Measurements from ENCODE around the gene RNF17. TPM values are rescaled to one million over a fixed set of nuclear protein-coding genes. Genes with fewer than 3 reads are reported as not detected.
A peak's percentile ranks its signal among the peaks of the same experiment; 100 is the strongest.

The RNF17 gene
- total RNA-seq, 1 donor from 2014 or later: not detected

DNA sequence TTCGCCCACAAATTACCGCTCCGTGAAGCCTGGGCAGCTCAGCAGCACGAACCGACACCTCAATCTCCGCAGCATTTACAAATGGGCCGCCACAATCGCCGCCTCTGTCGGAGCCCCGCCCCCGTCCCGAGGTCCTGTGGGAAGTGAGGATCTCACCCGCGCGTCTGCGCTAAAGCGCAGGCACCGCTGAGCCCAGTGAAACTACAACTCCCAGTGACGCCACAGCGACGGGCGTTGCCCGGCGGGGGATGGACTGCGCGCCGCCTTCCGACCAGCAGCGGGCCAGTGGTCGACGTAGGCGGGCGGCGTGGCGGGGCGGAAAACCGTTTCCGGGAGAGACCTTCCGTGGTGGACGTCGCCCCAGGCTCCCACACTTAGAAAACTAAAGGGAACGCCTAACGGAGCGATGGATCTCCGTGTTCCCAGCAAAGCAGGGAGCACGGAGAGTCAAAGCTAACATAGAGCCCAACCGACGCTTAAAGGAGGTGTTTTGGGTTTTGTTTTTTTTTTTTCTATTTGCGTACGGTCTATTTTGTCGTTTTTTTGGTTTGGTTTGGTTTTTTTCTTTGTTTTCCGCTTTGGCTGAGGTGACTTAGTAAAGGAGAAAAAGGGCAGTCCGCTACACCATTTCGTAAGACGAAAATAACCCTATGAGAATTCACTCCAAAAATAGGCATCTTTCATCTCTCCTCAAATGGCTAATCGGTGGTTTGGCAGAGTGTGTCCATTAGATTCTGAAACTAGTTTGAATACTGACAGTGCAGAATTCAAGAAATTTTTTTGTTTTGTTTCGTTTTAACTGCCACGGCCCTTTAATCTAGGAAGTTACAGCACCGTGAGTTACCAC is 159.0 kb downstream of the RNF17 start:
- H3K9me3 ChIP-seq: no peaks in the 10 kb centered on the region
- H3K4me1 ChIP-seq: peaks cover 11% of the 10 kb centered on the region
- H3K27me3 ChIP-seq (ENCODE audit: low read depth): no peaks in the 10 kb centered on the region
- peak overlapping the region; percentile 91 for H3K27ac ChIP-seq
- intact Hi-C loops (cut with DNase I): no loop called here
- peak; percentile 100 for ATAC-seq
- TF ChIP-seq, protein P1, sequence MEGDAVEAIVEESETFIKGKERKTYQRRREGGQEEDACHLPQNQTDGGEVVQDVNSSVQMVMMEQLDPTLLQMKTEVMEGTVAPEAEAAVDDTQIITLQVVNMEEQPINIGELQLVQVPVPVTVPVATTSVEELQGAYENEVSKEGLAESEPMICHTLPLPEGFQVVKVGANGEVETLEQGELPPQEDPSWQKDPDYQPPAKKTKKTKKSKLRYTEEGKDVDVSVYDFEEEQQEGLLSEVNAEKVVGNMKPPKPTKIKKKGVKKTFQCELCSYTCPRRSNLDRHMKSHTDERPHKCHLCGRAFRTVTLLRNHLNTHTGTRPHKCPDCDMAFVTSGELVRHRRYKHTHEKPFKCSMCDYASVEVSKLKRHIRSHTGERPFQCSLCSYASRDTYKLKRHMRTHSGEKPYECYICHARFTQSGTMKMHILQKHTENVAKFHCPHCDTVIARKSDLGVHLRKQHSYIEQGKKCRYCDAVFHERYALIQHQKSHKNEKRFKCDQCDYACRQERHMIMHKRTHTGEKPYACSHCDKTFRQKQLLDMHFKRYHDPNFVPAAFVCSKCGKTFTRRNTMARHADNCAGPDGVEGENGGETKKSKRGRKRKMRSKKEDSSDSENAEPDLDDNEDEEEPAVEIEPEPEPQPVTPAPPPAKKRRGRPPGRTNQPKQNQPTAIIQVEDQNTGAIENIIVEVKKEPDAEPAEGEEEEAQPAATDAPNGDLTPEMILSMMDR (IDR thresholded peaks at IDR 0.05): peak; percentile 36
- peak; percentile 99 for DNase-seq
- H3K36me3 ChIP-seq: no peaks in the 10 kb centered on the region
- H3K4me3 ChIP-seq: peak overlapping the region; percentile 79

DNA sequence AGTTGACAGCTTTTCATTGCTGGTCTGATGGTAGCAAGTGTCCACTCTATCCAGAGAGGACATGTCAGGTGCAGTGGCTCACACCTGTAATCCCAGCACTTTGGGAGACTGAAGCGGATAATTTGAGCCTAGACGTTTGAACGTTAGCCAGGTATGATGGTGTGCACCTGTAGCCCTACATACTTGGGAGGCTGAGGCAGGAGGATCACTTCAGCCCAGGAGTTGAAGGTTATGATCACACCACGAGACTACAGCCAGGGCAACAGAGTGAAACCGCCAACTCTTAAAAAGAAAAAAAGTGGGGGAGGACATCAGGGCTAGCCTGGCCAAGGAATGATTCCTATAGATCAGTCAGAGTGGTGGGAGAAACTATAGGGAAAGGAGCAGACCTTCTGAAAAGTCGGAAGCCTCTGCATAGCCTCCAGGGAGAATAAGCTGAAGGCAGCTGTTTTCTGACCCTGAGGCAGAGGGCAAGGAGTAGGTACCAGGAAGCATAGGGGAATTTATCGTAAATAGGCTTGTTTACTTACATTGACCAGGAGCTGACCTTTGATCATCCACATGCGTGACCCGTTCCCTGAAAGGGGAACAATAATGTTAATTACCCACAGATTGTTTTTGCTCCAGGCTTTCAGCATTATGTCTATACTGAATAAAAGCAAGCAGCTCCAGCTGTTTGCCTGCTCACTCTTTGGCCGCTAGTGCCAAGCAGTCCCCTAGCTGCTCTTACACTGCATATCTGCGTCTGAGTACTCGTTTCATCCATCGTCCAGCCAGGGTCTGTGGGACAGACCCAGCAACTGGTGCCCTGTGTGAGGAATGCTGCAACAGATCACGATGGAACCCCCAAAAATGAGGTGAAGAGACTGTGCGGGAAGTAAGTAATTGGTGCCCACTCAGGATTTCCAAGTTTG is 161.6 kb downstream of the RNF17 start:
- no peak for ATAC-seq
- peaks cover 11% of the 10 kb centered on the region for H3K4me1 ChIP-seq
- intact Hi-C loops (cut with DNase I): no loop called here
- no peak for DNase-seq
- no peaks in the 10 kb centered on the region for H3K9me3 ChIP-seq
- H3K27ac ChIP-seq: no peak overlapping the region
- TF ChIP-seq, protein P1 (IDR thresholded peaks at IDR 0.05): no peak
- H3K4me3 ChIP-seq: no peak overlapping the region
- H3K36me3 ChIP-seq: no peaks in the 10 kb centered on the region
- peaks cover 3% of the 10 kb centered on the region for H3K27me3 ChIP-seq (ENCODE audit: low read depth)

GRCh38 chr13:24927810-24928404 is 163.9 kb downstream of the RNF17 start:
- intact Hi-C loops (cut with DNase I): no loop called here
- TF ChIP-seq, protein P1 (IDR thresholded peaks at IDR 0.05): no peak
- no peak overlapping the region for H3K4me3 ChIP-seq

DNA sequence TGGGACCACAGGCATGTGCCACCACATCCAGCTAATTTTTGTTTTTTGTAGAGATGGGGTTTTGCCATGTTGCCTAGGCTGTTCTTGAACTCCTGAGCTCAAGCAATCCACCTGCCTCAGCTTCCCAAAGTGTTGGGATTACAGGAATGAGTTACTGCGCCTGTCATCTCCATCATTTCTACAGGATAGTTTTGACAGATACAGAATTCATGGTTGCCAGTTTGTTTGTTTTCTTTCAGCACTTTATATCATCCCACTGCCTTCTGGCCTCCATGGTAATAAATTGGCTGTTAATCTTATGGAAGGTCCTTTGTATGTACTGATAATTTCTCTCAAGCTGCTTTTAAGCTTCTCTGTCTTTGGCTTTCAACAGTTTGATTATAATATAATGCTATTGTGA is 165.2 kb downstream of the RNF17 start:
- H3K4me3 ChIP-seq: no peak overlapping the region
- H3K36me3 ChIP-seq: no peaks in the 10 kb centered on the region
- H3K4me1 ChIP-seq: no peaks in the 10 kb centered on the region
- DNase-seq: no peak
- no peak overlapping the region for H3K27ac ChIP-seq
- no peaks in the 10 kb centered on the region for H3K9me3 ChIP-seq
- ATAC-seq: no peak
- peaks cover 22% of the 10 kb centered on the region for H3K27me3 ChIP-seq (ENCODE audit: low read depth)
- intact Hi-C loops (cut with DNase I): no loop called here
- TF ChIP-seq, protein P1 (IDR thresholded peaks at IDR 0.05): no peak

More at GRCh38 chr13:24927810-24928404, 163.9 kb downstream of the RNF17 start:
- no peak for DNase-seq
- no peaks in the 10 kb centered on the region for H3K4me1 ChIP-seq
- no peak overlapping the region for H3K27ac ChIP-seq
- no peak for ATAC-seq
- no peaks in the 10 kb centered on the region for H3K36me3 ChIP-seq
- H3K9me3 ChIP-seq: no peaks in the 10 kb centered on the region
- peaks cover 22% of the 10 kb centered on the region for H3K27me3 ChIP-seq (ENCODE audit: low read depth)

Other genes with a start within 250 kb of the RNF17 start
- gene ATP12A, start 83.8 kb upstream of the RNF17 start, total RNA-seq: 1.3 TPM

Measured in lower lobe of right lung (tissue), 2 donors.